ENCODE results near the gene GLRB.

Gene GLRB

GRCh38 chr4:157127571-157127970, 51.6 kb downstream of the GLRB start:
- no peak for TF ChIP-seq CTCF (IDR thresholded peaks at IDR 0.05; ENCODE audit: borderline replicate concordance, insufficient read depth, low read depth, low read length)
- H3K4me3 ChIP-seq (ENCODE audit: low read depth, low read length), result no peak overlapping the region

- no peak overlapping the region for H3K4me3 ChIP-seq (ENCODE audit: low read depth, low read length)
- no peak for TF ChIP-seq CTCF (IDR thresholded peaks at IDR 0.05; ENCODE audit: borderline replicate concordance, insufficient read depth, low read depth, low read length)
Observed at GRCh38 chr4:157128395-157128794, 52.4 kb downstream of the GLRB start.

GRCh38 chr4:157141976-157142375, 66.0 kb downstream of the GLRB start:
- no peak for TF ChIP-seq CTCF (IDR thresholded peaks at IDR 0.05; ENCODE audit: borderline replicate concordance, insufficient read depth, low read depth, low read length)
- H3K4me3 ChIP-seq (ENCODE audit: low read depth, low read length), result no peak overlapping the region

- no peak overlapping the region for H3K4me3 ChIP-seq (ENCODE audit: low read depth, low read length)
- TF ChIP-seq CTCF (IDR thresholded peaks at IDR 0.05; ENCODE audit: borderline replicate concordance, insufficient read depth, low read depth, low read length), result no peak
Observed at GRCh38 chr4:157143369-157143768, 67.4 kb downstream of the GLRB start.

DNA sequence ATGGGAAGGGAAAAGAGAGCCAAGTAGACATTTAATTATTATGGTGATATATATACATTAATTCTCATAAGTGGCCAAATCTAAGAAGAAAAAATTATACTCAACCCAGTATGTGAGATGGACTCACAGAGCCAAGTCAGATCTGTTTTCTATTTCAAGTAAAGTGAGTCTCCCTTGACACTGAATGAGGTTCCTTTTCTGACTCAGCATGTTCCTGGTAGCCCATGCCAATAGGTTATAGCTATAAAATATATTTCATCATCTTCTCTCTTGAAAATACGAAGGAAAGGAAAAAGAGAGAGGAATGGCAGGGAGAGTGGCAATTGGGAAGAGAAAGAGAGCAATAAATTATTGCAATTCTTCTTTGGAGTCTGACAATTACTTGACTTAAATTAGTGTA, 75.8 kb downstream of the GLRB start:
- no peak for TF ChIP-seq CTCF (IDR thresholded peaks at IDR 0.05; ENCODE audit: borderline replicate concordance, insufficient read depth, low read depth, low read length)
- H3K4me3 ChIP-seq (ENCODE audit: low read depth, low read length), result no peak overlapping the region

DNA sequence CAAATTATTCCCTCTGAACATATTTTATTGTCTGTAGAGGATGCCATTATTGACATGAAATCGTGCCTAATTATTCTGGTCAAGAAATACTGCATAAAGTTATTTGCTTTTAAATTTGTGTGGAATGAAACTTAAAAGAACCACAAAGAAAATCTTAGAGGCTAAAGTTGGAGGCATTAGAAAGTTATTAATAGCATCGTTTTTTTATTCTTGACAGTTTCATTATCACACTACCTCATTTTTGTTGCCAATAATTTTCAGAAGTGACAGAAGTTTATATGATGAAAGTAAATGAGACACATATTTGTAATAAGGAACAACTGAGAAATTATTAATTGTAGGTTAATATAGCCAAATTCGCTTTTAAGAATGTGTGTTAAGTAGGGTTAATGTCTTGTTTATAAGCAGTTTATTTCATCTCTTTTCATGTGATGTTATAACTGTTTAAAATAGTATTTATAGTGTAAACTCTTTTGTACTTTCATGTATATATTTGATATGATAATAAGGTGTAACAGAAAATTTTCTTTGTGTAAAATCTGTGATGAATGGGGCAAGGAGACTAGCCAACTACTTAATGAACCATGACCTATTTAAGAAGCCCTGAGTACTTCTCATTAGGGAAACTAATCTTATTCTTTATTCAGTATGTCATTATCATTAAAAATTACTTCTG, 90.1 kb downstream of the GLRB start:
- no peak overlapping the region for H3K4me3 ChIP-seq (ENCODE audit: low read depth, low read length)
- TF ChIP-seq CTCF (IDR thresholded peaks at IDR 0.05; ENCODE audit: borderline replicate concordance, insufficient read depth, low read depth, low read length), result no peak

DNA sequence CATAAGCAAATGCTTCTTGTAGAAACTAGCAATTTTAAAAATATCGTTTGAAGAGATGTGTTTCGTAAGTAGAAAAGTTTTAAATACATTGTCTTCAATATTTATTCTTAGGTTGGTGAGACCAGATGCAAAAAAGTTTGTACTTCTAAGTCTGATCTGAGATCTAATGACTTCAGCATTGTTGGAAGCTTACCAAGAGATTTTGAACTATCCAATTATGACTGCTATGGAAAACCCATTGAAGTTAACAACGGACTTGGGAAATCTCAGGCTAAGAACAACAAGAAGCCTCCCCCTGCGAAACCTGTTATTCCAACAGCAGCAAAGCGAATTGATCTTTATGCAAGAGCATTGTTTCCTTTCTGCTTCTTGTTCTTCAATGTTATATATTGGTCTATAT, 94.4 kb downstream of the GLRB start:
- no peak for TF ChIP-seq CTCF (IDR thresholded peaks at IDR 0.05; ENCODE audit: borderline replicate concordance, insufficient read depth, low read depth, low read length)
- no peak overlapping the region for H3K4me3 ChIP-seq (ENCODE audit: low read depth, low read length)
